Measurements from ENCODE around the gene RGS7. TPM values are rescaled to one million over a fixed set of nuclear protein-coding genes. Genes with fewer than 3 reads are reported as not detected.
A peak's percentile ranks its signal among the peaks of the same experiment; 100 is the strongest.

RGS7 gene
- total and polyA plus RNA-seq, 2 donors from 2014 or later = 3.6 TPM; not detected in 1

DNA sequence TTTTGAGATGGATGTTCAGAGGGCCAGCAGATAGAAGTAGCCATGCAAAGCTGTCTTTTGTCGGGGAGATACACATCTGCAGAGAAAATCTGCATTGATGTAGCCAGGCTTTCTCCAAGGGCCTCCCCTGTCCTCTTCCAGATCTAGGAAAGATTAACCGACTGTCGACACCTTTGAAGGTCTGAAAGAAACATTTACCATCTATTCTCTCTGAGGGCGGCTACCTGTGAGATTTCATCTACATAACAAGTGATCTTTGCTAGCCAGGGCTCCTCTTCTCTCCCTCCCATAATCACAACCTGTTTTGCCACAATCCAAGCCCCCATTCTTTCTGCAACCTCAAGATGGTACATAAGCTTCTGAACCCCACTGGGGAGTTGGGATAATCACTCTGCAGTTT lies 193.6 kb downstream of the RGS7 start:
- FAIRE-seq = no peak
- Histone ChIP-seq H3K27ac (ENCODE audit: low read depth in 2 of 2, low read length in 2 of 2) (no peak overlapping the region), H3K4me3 (ENCODE audit: low read length in 3 of 3) (no peak overlapping the region), H3K4me1 (ENCODE audit: control insufficient read depth in 2 of 3, insufficient read depth in 2 of 3, low read depth in 1 of 3, low read length in 3 of 3) (no peaks in the 10 kb centered on the region), H3K36me3 (ENCODE audit: control insufficient read depth in 2 of 3, insufficient read depth in 3 of 3, low read length in 3 of 3) (no peaks in the 10 kb centered on the region), H3K9me3 (ENCODE audit: control insufficient read depth in 2 of 3, insufficient read depth in 1 of 3, low read length in 3 of 3) (peaks cover 0 to 3% (median 0%) of the 10 kb centered on the region in 3 donors), H3K27me3 (ENCODE audit: control insufficient read depth, insufficient read depth, low read length) (no peaks in the 10 kb centered on the region), H3K9ac (ENCODE audit: low read length in 3 of 3) (no peak overlapping the region)
- intact Hi-C loops (cut with DNase I) = no loop called here
- TF ChIP-seq CTCF (IDR thresholded peaks at IDR 0.05; ENCODE audit: borderline replicate concordance, extremely low read depth, insufficient read depth) = no peak
- DNase-seq = no peak

GRCh38 chr1:241161188-241161689 lies 195.8 kb downstream of the RGS7 start:
- H3K4me1 ChIP-seq (ENCODE audit: control insufficient read depth in 2 of 3, insufficient read depth in 2 of 3, low read depth in 1 of 3, low read length in 3 of 3) = no peaks in the 10 kb centered on the region
- intact Hi-C loops (cut with DNase I) = no loop called here
- H3K27ac ChIP-seq (ENCODE audit: low read depth in 2 of 2, low read length in 2 of 2) = no peak overlapping the region
- H3K36me3 ChIP-seq (ENCODE audit: control insufficient read depth in 2 of 3, insufficient read depth in 3 of 3, low read length in 3 of 3) = no peaks in the 10 kb centered on the region
- no peaks in the 10 kb centered on the region for H3K27me3 ChIP-seq (ENCODE audit: control insufficient read depth, insufficient read depth, low read length)
- DNase-seq (no peak), FAIRE-seq (peak; percentile 86)
- no peak overlapping the region for H3K9ac ChIP-seq (ENCODE audit: low read length in 3 of 3)
- no peak overlapping the region for H3K4me3 ChIP-seq (ENCODE audit: low read length in 3 of 3)
- H3K9me3 ChIP-seq (ENCODE audit: control insufficient read depth in 2 of 3, insufficient read depth in 1 of 3, low read length in 3 of 3) = peaks cover 0 to 3% (median 0%) of the 10 kb centered on the region in 3 donors
- no peak for TF ChIP-seq CTCF (IDR thresholded peaks at IDR 0.05; ENCODE audit: borderline replicate concordance, extremely low read depth, insufficient read depth)

DNA sequence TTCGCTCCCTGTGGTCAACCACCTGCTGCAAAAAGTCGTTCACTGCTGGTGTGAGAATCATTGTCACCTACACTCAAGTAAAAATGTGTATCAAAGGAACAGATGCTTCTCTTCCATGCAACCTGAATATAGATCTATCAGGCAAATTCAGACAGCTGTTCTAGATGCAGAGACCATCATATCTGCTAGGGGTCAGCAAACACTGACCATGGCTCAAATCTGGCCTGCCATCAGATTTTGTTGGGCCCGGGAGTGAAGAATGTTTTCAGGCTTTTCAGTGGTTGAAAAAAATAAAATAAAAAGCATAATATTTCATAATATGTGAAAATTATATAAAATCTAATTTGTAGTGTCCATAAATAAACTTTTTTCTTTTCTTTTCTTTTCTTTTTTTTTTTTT lies 199.6 kb downstream of the RGS7 start:
- FAIRE-seq (no peak), DNase-seq (no peak)
- no peak overlapping the region for H3K4me3 ChIP-seq (ENCODE audit: low read length in 3 of 3)
- H3K9ac ChIP-seq (ENCODE audit: low read length in 3 of 3) = no peak overlapping the region
- H3K36me3 ChIP-seq (ENCODE audit: control insufficient read depth in 2 of 3, insufficient read depth in 3 of 3, low read length in 3 of 3) = no peaks in the 10 kb centered on the region
- H3K27me3 ChIP-seq (ENCODE audit: control insufficient read depth, insufficient read depth, low read length) = no peaks in the 10 kb centered on the region
- no peak for TF ChIP-seq CTCF (IDR thresholded peaks at IDR 0.05; ENCODE audit: borderline replicate concordance, extremely low read depth, insufficient read depth)
- H3K4me1 ChIP-seq (ENCODE audit: control insufficient read depth in 2 of 3, insufficient read depth in 2 of 3, low read depth in 1 of 3, low read length in 3 of 3) = no peaks in the 10 kb centered on the region
- no peak overlapping the region for H3K27ac ChIP-seq (ENCODE audit: low read depth in 2 of 2, low read length in 2 of 2)
- H3K9me3 ChIP-seq (ENCODE audit: control insufficient read depth in 2 of 3, insufficient read depth in 1 of 3, low read length in 3 of 3) = no peaks in the 10 kb centered on the region
- intact Hi-C loops (cut with DNase I) = no loop called here
